Tibial artery (tissue), 4 donors: Measurements from ENCODE around the gene GPC6.

Experiments
- DNase-seq, 2 donors: peaks; one replicate each; pipeline ENCODE4 v3.0.0-alpha.2; 2019
- H3K27ac ChIP-seq, 2 donors: fragments of 200-600 bp; sonication (generic) in 1 of 2; 1 replicate in 1 of 2; 2 replicates in 1 of 2; pipeline ENCODE4 v1.5.1; 2018 to 2019; ENCODE audit warnings: mild to moderate bottlenecking in 1 of 2
- H3K27me3 ChIP-seq, 2 donors: fragments of 200-600 bp; sonication (generic) in 1 of 2; one replicate each; pipeline versions ENCODE4 v1.5.1 to v1.6.0; 2016 to 2019
- H3K36me3 ChIP-seq, 3 donors: fragments of 200-600 bp; sonication (generic) in 2 of 3; one replicate each; pipeline ENCODE4 v1.5.1; 2016 to 2019; ENCODE audit warnings: mild to moderate bottlenecking in 2 of 3
- H3K4me1 ChIP-seq, 4 donors: fragments of 200-600 bp; sonication (generic) in 2 of 4; 1 replicate in 3 of 4; 2 replicates in 1 of 4; pipeline ENCODE4 v1.5.1; 2016 to 2019
- H3K4me3 ChIP-seq, 2 donors: fragments of 200-600 bp; sonication (generic) in 1 of 2; 1 replicate in 1 of 2; 2 replicates in 1 of 2; pipeline ENCODE4 v1.5.1; 2018 to 2019; ENCODE audit warnings: mild to moderate bottlenecking in 2 of 2
- H3K9me3 ChIP-seq, 3 donors: fragments of 200-600 bp; sonication (generic) in 1 of 3; one replicate each; pipeline ENCODE4 v1.5.1; 2016 to 2019
- CTCF ChIP-seq, 2 experiments: fragments of 200-600 bp in 1 of 2; fragments of 450-650 bp in 1 of 2; IDR thresholded peaks; one replicate each; pipeline ENCODE4 v1.5.1; 2017 to 2019; ENCODE audit warnings: antibody characterized with exemption in 2 of 2, mild to moderate bottlenecking in 1 of 2, moderate library complexity in 1 of 2
- intact Hi-C: fragments of 100-400 bp; cut with DNase I; formaldehyde crosslinking; loops from one replicate; pipeline ENCODE4 v1.15.0; 2023; ENCODE audit warnings: low total_unique reads

The GPC6 gene

DNA sequence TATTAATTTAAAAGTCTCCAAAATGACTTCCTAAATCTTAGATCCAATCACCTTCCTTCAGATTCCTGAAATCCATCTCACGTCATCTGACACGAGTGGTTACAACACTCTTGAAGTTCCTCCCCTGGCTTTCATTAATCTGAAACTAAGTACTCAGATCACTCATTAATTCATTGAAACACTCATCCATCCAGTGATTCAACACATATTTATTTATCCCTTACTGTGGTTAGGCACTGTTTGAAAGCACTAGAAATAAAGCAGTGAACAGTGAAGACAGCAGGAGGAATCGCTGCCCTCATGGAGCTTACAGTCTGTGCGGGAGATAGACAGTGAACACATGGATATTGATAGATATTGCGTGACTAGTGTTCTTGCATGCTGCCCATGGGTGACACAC is 780.5 kb downstream of the GPC6 start:
- H3K4me1 ChIP-seq, result peaks cover 0 to 44% (median 0%) of the 10 kb centered on the region in 4 donors
- no peaks in the 10 kb centered on the region for H3K27me3 ChIP-seq
- no peaks in the 10 kb centered on the region for H3K36me3 ChIP-seq
- no peak for TF ChIP-seq CTCF (IDR thresholded peaks at IDR 0.05)
- no peaks in the 10 kb centered on the region for H3K9me3 ChIP-seq
- intact Hi-C loops, result no loop called here
- no peak overlapping the region for H3K4me3 ChIP-seq
- no peak overlapping the region for H3K27ac ChIP-seq
- DNase-seq, result no peak

GRCh38 chr13:94009701-94010100 is 783.1 kb downstream of the GPC6 start:
- no peak overlapping the region for H3K27ac ChIP-seq
- no peaks in the 10 kb centered on the region for H3K9me3 ChIP-seq
- no peak for TF ChIP-seq CTCF (IDR thresholded peaks at IDR 0.05)
- no peak for DNase-seq
- H3K4me1 ChIP-seq, result peaks cover 0 to 64% (median 0%) of the 10 kb centered on the region in 4 donors
- H3K4me3 ChIP-seq, result no peak overlapping the region
- H3K27me3 ChIP-seq, result no peaks in the 10 kb centered on the region
- intact Hi-C loops, result no loop called here
- no peaks in the 10 kb centered on the region for H3K36me3 ChIP-seq

- no peak for TF ChIP-seq CTCF (IDR thresholded peaks at IDR 0.05)
- intact Hi-C loops, result no loop called here
These were observed 787.9 kb downstream of the GPC6 start for GRCh38 chr13:94014461-94014860.

GRCh38 chr13:94020426-94020825 is 793.8 kb downstream of the GPC6 start:
- intact Hi-C loops, result no loop called here
- Histone ChIP-seq H3K27ac (no peak overlapping the region), H3K4me3 (no peak overlapping the region), H3K27me3 (no peaks in the 10 kb centered on the region), H3K4me1 (no peaks in the 10 kb centered on the region), H3K9me3 (no peaks in the 10 kb centered on the region), H3K36me3 (no peaks in the 10 kb centered on the region)
- no peak for DNase-seq
- TF ChIP-seq CTCF (IDR thresholded peaks at IDR 0.05), result no peak

More at GRCh38 chr13:94014461-94014860, 787.9 kb downstream of the GPC6 start:
- Histone ChIP-seq H3K9me3 (no peaks in the 10 kb centered on the region), H3K27me3 (no peaks in the 10 kb centered on the region), H3K4me3 (no peak overlapping the region), H3K4me1 (peaks cover 0 to 47% (median 0%) of the 10 kb centered on the region in 4 donors), H3K36me3 (no peaks in the 10 kb centered on the region), H3K27ac (no peak overlapping the region)
- DNase-seq, result no peak

- H3K4me3 ChIP-seq, result no peak overlapping the region
- intact Hi-C loops, result no loop called here
- no peak for DNase-seq
- no peaks in the 10 kb centered on the region for H3K27me3 ChIP-seq
- no peaks in the 10 kb centered on the region for H3K4me1 ChIP-seq
- no peak for TF ChIP-seq CTCF (IDR thresholded peaks at IDR 0.05)
- H3K9me3 ChIP-seq, result no peaks in the 10 kb centered on the region
- H3K27ac ChIP-seq, result no peak overlapping the region
- H3K36me3 ChIP-seq, result no peaks in the 10 kb centered on the region
These were observed 794.2 kb downstream of the GPC6 start for GRCh38 chr13:94020833-94021232.

- no peaks in the 10 kb centered on the region for H3K27me3 ChIP-seq
- no peak overlapping the region for H3K27ac ChIP-seq
- intact Hi-C loops, result no loop called here
- no peak for TF ChIP-seq CTCF (IDR thresholded peaks at IDR 0.05)
- no peaks in the 10 kb centered on the region for H3K4me1 ChIP-seq
- no peak overlapping the region for H3K4me3 ChIP-seq
- no peaks in the 10 kb centered on the region for H3K36me3 ChIP-seq
- no peak for DNase-seq
- H3K9me3 ChIP-seq, result no peaks in the 10 kb centered on the region
These were observed 801.6 kb downstream of the GPC6 start for GRCh38 chr13:94028234-94028633.
